ENCODE measurements around the gene PRKCSH.
A peak's percentile ranks its signal among the peaks of the same experiment; 100 is the strongest.
"Not testable (repeated sequence)": the region's sequence is repeated elsewhere in the genome, so short reads cannot be mapped to it uniquely, and the experiment has no call there.

The PRKCSH gene

GRCh38 chr19:11463391-11463790 is 28.0 kb downstream of the PRKCSH start:
- H3K36me3 Mint-ChIP-seq (ENCODE audit: low read depth) = no peaks in the 10 kb centered on the region
- intact Hi-C loops (cut with micrococcal nuclease) = no loop called here
- H3K4me3 Mint-ChIP-seq = no peak overlapping the region
- no peaks in the 10 kb centered on the region for H3K4me1 Mint-ChIP-seq (ENCODE audit: low read depth)
- peaks cover 19% of the 10 kb centered on the region for H3K27me3 Mint-ChIP-seq
- H3K27ac Mint-ChIP-seq = no peak overlapping the region
- H3K9me3 Mint-ChIP-seq = no peaks in the 10 kb centered on the region

GRCh38 chr19:11464333-11465265 is 29.2 kb downstream of the PRKCSH start:
- H3K27me3 Mint-ChIP-seq = peaks cover 18% of the 10 kb centered on the region
- H3K36me3 Mint-ChIP-seq (ENCODE audit: low read depth) = no peaks in the 10 kb centered on the region
- H3K27ac Mint-ChIP-seq = no peak overlapping the region
- H3K9me3 Mint-ChIP-seq = no peaks in the 10 kb centered on the region
- no peak overlapping the region for H3K4me3 Mint-ChIP-seq
- no peaks in the 10 kb centered on the region for H3K4me1 Mint-ChIP-seq (ENCODE audit: low read depth)
- intact Hi-C loops (cut with micrococcal nuclease) = no loop called here

- Mint-ChIP-seq H3K9me3 (no peaks in the 10 kb centered on the region), H3K4me1 (ENCODE audit: low read depth) (no peaks in the 10 kb centered on the region), H3K27ac (no peak overlapping the region), H3K27me3 (peaks cover 9% of the 10 kb centered on the region), H3K36me3 (ENCODE audit: low read depth) (no peaks in the 10 kb centered on the region), H3K4me3 (no peak overlapping the region)
- intact Hi-C loops (cut with micrococcal nuclease) = no loop called here
Measured at GRCh38 chr19:11465600-11465999, 30.2 kb downstream of the PRKCSH start.

- H3K4me1 Mint-ChIP-seq (ENCODE audit: low read depth); intact Hi-C loops (cut with micrococcal nuclease); H3K36me3 Mint-ChIP-seq (ENCODE audit: low read depth); H3K4me3 Mint-ChIP-seq; H3K9me3 Mint-ChIP-seq; H3K27ac Mint-ChIP-seq: not testable (repeated sequence)
- H3K27me3 Mint-ChIP-seq = peaks cover 16% of the 10 kb centered on the region
Measured at GRCh38 chr19:11468266-11468845, 32.9 kb downstream of the PRKCSH start.

GRCh38 chr19:11473725-11474124 is 38.3 kb downstream of the PRKCSH start:
- H3K36me3 Mint-ChIP-seq (ENCODE audit: low read depth) = no peaks in the 10 kb centered on the region
- H3K4me1 Mint-ChIP-seq (ENCODE audit: low read depth) = peaks cover 7% of the 10 kb centered on the region
- no peak overlapping the region for H3K27ac Mint-ChIP-seq
- H3K27me3 Mint-ChIP-seq = peaks cover 43% of the 10 kb centered on the region
- intact Hi-C loops (cut with micrococcal nuclease) = no loop called here
- H3K4me3 Mint-ChIP-seq = no peak overlapping the region
- H3K9me3 Mint-ChIP-seq = no peaks in the 10 kb centered on the region

- H3K9me3 Mint-ChIP-seq; H3K36me3 Mint-ChIP-seq (ENCODE audit: low read depth); intact Hi-C loops (cut with micrococcal nuclease); H3K27ac Mint-ChIP-seq; H3K4me3 Mint-ChIP-seq: not testable (repeated sequence)
- peaks cover 54% of the 10 kb centered on the region for H3K27me3 Mint-ChIP-seq
- H3K4me1 Mint-ChIP-seq (ENCODE audit: low read depth) = peaks cover 14% of the 10 kb centered on the region
Measured at GRCh38 chr19:11475343-11475742, 39.9 kb downstream of the PRKCSH start.

GRCh38 chr19:11475861-11476260 is 40.4 kb downstream of the PRKCSH start:
- intact Hi-C loops (cut with micrococcal nuclease) = no loop called here
- H3K9me3 Mint-ChIP-seq = no peaks in the 10 kb centered on the region
- no peak overlapping the region for H3K4me3 Mint-ChIP-seq
- peaks cover 14% of the 10 kb centered on the region for H3K4me1 Mint-ChIP-seq (ENCODE audit: low read depth)
- H3K27ac Mint-ChIP-seq = no peak overlapping the region
- H3K27me3 Mint-ChIP-seq = peaks cover 56% of the 10 kb centered on the region
- no peaks in the 10 kb centered on the region for H3K36me3 Mint-ChIP-seq (ENCODE audit: low read depth)

GRCh38 chr19:11478167-11479089 is 43.0 kb downstream of the PRKCSH start:
- peaks cover 67% of the 10 kb centered on the region for H3K27me3 Mint-ChIP-seq
- intact Hi-C loops (cut with micrococcal nuclease) = no loop called here
- H3K4me3 Mint-ChIP-seq = no peak overlapping the region
- H3K9me3 Mint-ChIP-seq = no peaks in the 10 kb centered on the region
- peaks cover 5% of the 10 kb centered on the region for H3K36me3 Mint-ChIP-seq (ENCODE audit: low read depth)
- no peak overlapping the region for H3K27ac Mint-ChIP-seq
- peaks cover 36% of the 10 kb centered on the region for H3K4me1 Mint-ChIP-seq (ENCODE audit: low read depth)

GRCh38 chr19:11479090-11479897 is 43.9 kb downstream of the PRKCSH start:
- intact Hi-C loops (cut with micrococcal nuclease) = no loop called here
- Mint-ChIP-seq H3K27ac (peak overlapping the region; percentile 28), H3K9me3 (no peaks in the 10 kb centered on the region)

GRCh38 chr19:11479898-11480714 is 44.7 kb downstream of the PRKCSH start:
- Mint-ChIP-seq H3K4me3 (peak overlapping the region; percentile 13), H3K27ac (no peak overlapping the region), H3K27me3 (peaks cover 67% of the 10 kb centered on the region), H3K36me3 (ENCODE audit: low read depth) (peaks cover 13% of the 10 kb centered on the region), H3K4me1 (ENCODE audit: low read depth) (peaks cover 36% of the 10 kb centered on the region), H3K9me3 (no peaks in the 10 kb centered on the region)
- intact Hi-C loops (cut with micrococcal nuclease) = loop anchor here (5.0 kb wide), 1 partner anchor 238 kb away; no protein-coding TSS in a partner anchor

More at GRCh38 chr19:11479090-11479897, 43.9 kb downstream of the PRKCSH start:
- H3K27me3 Mint-ChIP-seq = peaks cover 67% of the 10 kb centered on the region
- peaks cover 13% of the 10 kb centered on the region for H3K36me3 Mint-ChIP-seq (ENCODE audit: low read depth)
- peaks cover 36% of the 10 kb centered on the region for H3K4me1 Mint-ChIP-seq (ENCODE audit: low read depth)
- peak overlapping the region; percentile 57 for H3K4me3 Mint-ChIP-seq

GRCh38 chr19:11480715-11481533 is 45.5 kb downstream of the PRKCSH start, which contains the start of gene ELAVL3:
TSS of gene ELAVL3 (minus strand) at chr19:11481046. CDS start at chr19:11480608, 438 bp downstream.
- intact Hi-C loops (cut with micrococcal nuclease) = loop anchor here (5.0 kb wide), 1 partner anchor 239 kb away; no protein-coding TSS in a partner anchor
- Mint-ChIP-seq H3K4me3 (peak within 1 kb of the TSS; percentile 81), H3K4me1 (ENCODE audit: low read depth) (peaks cover 36% of the 10 kb centered on the region), H3K27ac (peak within 1 kb of the TSS; percentile 86), H3K27me3 (peaks cover 59% of the 10 kb centered on the region), H3K9me3 (no peaks in the 10 kb centered on the region), H3K36me3 (ENCODE audit: low read depth) (peaks cover 13% of the 10 kb centered on the region)

Measured in dendritic cell treated with granulocyte-macrophage colony-stimulating factor and Interleukin-4, amounts not matched to agents 40 ng/mL and 50 ng/mL, for 4 days (primary cell).